T1000 (cell line): ENCODE measurements around the gene ZNF616.
"Not testable (repeated sequence)": the region's sequence is repeated elsewhere in the genome, so short reads cannot be mapped to it uniquely, and the experiment has no call there.

Experiments
- DNase-seq: peaks from one replicate; lab custom pipeline; 2025; ENCODE audit warnings: mixed read lengths; lab: John Stamatoyannopoulos, UW

ZNF616 gene

DNA sequence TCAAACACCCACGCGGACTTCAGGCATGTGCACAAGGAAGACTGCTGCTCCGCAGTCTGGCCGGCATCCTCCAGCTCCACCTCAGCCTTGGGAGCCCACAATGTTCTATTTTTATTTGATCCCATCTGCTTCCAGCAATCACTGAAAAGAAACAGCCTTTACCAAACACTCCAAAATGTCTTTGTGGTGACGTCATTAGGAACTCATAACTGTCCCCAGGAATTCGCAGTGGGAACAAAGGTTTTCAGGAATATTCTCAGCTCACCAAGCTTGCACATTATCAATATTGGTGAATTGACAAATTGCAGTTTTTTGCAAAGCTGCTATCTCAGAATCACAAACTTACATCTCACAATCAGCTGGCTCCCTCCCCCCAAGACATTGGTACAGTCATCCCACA, 29.0 kb downstream of the ZNF616 start:
- no peak for DNase-seq

DNA sequence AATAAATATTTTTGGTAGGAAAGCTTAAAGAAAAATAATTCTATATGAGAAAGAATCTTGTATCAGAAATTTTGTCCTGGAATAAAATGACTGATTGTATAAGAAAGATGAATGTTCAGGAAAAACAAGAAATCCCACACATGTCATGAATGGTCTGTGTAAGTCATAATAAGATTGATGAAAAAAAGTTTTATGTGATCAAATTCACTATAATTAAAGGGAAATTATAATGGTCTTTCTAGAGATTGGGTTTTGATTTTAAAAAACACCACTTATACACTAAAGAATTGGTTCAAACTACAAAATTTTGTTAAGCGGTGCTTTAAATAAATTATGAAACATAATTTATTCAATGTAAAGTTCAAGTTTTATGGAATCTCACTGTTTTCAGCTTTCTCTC, 37.0 kb downstream of the ZNF616 start:
- no peak for DNase-seq

DNA sequence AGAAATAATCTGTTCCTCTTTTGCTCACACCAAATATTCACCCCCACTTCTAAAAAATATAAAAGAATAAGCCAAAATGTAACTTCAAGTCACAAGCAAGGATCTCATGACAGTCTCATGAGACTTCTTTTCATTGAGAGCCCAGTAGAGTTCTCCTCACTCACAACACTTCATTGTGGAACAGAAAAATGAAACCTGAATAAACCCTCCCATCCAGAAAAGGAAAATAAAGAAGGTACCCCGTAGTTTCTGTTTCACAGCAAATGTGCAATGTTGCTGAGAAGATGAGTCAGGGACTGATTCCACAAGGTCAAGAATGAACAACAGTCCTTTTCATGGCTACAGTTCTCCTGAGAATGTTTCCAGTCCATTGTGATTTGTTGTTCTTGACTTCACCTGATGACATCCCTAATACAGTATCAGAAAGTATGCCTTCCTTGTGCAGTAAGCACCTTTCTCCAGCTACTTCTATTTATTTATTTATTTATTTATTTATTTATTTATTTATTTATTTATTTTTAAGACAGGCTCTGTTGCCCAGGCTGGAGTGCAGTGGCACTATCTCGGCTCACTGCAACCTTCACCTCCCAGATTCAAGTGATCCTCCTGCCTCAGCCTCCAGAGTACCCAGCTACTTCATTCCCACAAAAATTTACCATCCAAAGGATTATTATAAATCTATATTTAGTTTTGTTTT, 37.7 kb downstream of the ZNF616 start:
- no peak for DNase-seq

DNA sequence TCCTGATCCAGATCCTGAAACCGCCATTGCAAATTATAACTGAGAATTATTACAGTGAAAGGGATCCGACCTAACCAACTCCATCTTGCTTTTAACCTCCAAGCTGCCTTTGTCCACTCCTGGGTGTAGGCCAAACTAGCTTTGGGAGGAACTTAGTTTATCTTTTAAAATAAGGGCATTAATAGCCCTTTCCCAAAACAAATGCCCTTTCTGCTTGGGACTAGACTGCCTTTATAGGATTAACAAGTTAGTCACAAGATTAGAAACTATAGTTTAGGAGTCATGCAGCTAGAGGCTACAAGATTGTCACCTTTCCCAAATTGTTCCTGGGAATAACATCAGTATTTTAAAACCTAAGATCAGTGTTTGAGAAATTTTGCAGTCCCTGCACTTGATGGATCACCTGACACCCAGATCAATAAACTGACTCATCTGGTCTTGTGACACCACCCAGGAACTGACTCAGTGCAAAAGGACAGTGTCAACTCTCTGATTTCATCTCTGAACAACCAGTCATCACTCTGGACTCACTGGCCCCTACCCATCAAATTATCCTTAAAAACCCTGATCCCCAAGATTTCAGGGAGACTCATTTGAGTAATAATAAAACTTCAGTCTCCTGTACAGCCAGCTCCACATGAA, 40.1 kb downstream of the ZNF616 start:
- no peak for DNase-seq

DNA sequence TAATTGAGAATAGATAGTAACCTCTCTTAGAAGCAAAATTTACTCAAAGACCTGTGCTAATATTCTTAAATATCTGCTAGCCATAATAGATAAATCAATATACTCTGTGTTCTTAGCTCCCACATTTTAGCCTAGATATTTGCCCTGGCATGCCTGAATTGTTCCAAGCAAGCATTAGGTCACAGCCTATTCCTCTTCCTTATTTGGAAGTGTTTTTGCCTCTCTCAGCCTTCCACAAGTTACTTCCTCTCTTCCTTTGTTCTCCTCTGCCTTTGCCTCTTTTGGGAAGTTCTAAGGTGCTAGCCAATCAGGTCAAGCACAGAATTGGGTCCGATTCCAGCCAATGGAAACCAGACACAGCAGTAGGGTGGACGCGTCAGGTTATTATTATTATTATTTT, 43.3 kb downstream of the ZNF616 start:
- not testable (repeated sequence) for DNase-seq

DNA sequence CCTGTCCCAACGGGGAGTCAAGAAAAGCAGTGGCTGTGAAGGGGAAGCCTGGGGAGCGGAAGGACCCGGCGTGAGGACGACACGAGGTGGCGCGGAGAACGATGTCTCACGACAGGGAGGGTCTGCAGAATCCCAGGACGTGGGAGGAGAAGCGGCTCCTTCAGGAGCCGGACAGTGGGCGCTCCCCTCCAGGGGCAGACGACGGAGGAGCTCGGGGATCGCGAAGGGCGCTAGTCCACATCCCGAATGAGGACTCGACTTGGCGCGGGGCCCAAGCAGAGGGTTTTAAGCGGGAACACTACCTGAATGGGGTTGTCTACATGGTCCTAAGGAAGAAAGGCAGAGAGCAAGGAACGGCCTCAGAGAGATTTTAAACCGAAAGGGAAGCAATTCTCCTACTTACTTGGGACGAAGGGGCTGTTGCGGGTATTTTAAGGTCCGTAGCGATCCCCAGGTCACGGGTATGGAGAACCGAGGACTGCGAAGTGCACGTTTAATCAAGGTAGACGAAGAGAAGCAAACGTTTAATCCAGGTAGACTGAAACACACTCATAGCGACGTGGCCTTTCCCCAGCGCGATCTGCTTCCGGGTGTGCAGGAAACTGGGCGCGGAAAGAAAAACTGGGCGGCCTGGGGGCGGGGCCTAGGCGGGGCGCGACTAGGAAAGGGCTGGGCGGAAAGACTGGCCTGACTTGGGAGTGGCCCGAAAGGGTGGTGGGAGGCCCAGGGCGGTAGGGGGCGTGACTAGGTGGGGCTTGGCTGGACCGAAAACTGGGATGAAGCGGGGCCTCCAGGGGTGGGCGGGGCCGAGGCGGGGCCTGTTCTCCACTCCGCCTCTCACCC, 44.3 kb downstream of the ZNF616 start, which contains the start of gene ZNF841:
Gene ZNF841, minus strand, starts transcription at position 594 of the 843 bp plus-strand sequence. CDS start 10,964 bp downstream, outside the sequence.
- peak; percentile 96 for DNase-seq

DNA sequence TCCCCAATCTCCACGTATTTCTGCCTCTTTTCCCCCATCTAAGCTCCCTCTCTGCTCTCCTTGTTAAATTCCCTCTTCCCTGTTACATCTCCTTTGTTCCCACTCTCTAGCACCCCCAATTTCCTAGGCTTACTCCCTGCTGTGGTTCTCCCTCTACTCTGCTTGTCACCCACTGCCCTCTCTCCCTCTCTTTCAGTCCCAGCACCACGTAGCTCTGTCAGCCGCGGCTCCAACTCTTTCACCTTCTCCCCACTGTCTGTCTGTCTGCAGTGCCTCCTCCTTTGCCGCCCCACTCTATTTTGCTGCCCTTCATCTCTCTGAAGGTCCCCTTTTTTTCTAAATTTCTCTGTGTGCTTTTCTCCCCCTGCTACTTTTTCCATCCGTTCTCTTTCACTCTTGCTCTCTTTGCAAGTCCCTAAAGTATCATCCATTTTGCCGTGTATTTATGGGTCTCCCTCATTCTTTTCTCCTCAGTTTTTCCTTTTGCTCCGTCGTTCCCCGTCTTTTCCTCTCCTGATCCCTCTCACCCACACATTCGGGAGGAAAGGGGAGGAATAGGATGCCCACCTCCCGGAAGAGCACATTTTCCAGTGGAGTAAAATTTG, 45.1 kb downstream of the ZNF616 start:
- no peak for DNase-seq

DNA sequence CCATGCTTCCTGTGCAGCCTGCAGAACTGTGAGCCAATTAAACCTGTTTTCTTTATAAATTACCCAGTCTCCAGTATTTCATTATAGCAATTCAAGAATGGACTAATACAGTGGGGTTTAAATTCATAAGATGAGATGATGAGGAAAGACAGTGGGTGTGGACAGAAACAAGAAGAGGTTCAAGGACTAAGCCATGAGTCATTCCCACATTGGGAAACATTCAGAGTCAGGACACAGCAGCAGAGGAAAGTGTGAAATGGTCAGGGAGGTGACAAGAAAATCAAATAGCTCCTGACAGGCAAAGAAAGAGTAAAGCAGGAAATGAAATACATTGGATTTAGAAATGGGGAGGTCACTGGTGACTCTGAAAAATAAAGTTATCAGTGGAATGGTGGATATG, 53.3 kb downstream of the ZNF616 start:
- DNase-seq = no peak

DNA sequence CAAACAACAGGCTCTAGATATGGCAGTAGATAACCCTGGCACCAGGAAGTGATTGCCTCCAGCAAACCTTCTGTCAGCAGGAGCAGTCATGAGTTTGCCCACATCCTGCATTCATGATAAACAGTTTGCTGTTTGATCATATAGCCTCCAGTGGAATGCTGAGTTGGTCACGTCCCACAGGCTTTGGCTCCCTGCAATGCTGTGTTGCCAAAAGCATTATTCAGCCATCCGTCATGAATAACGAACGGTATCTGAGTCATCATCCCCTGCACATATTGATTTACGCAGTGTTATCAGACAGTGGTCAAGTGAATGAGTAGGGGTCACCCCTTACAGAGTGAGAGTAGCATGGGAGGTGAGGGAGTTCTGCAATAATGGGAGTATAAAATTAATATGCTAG, 69.2 kb downstream of the ZNF616 start:
- peak; percentile 84 for DNase-seq

DNA sequence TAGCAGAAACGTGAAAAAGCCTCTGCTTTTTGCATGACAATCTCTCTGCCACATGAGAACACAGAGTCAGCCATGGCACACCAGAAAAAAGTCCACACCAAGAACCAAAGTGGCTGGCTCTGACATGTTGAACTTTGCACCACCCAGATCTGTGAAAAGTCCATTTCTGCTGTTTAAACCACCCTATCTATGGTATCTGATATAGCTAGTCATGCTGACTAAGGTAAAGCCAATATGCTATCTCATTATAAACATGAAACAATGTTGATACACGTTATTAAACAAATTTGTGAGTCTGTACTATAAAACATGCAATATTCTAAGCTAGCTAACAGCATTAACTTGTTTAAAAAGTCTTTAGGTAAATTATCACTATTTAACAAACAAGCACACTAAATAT, 70.1 kb downstream of the ZNF616 start:
- DNase-seq = no peak

DNA sequence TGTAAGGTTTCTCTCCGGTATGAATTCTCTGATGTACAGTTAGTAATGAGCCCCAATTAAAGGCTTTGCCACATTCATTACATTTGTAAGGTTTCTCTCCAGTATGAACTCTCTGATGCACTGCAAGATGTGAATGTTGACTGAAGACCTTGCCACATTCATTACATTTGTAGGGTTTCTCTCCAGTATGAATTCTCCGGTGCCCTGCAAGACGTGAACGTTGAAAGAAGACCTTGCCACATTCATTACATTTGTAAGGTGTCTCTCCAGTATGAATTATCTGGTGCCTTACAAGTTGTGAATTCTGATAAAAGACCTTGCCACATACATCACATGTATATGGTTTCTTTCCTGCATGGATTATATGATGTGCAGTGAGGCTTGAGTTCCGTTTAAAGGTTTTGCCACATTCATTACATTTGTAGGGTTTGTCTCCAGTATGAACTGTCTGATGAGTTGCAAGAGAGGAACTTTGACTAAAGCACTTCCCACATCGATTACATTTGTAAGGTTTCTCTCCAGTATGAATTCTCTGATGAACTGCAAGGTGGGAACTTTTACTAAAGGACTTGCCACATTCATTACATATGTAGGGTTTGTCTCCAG, 73.4 kb downstream of the ZNF616 start:
- no peak for DNase-seq

DNA sequence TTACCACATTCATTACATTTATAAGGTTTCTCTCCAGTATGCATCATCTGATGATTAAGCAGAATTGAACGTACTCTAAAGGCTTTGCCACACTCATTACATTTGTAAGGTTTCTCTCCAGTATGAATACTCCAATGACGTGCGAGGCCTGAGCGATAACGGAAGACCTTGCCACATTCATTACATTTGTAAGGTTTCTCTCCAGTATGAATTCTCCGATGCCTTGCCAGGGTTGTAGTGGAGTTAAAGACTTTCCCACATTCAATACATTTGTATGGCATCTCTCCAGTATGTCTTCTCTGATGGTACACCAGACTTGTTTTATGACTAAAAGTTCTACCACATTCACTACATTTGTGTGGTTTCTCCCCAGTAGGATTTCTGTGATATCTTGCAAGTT, 74.3 kb downstream of the ZNF616 start:
- DNase-seq = no peak
